ENCODE results near the gene KY. TPM values are rescaled to one million over a fixed set of nuclear protein-coding genes. Genes with fewer than 3 reads are reported as not detected.

KY gene
- total RNA-seq, 2 donors from 2014 or later, result 0.32 to 0.44 TPM

DNA sequence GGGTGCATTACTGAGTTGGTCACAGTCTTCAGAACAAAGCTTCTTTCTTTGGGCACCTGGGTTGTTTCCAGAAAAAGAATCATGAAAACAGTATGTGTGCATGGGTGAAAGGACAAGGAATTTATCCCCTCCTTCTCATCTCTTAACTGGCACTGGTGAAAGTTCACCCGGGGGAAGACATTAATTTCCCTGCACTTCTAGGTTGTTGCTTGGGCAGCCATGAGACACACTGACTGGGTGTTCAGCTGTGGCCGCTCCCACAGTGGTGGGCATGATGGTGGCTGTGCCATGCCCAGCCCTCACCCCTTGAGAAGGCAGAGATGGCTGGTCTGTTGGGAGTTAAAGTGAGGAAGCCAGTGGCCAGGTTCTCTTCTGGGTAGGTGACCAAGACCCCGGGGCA, 16.6 kb upstream of the KY start:
- intact Hi-C loops (cut with DNase I), result no loop called here
- Histone ChIP-seq H3K9me3 (no peaks in the 10 kb centered on the region), H3K36me3 (no peaks in the 10 kb centered on the region), H3K4me1 (no peaks in the 10 kb centered on the region), H3K4me3 (no peak overlapping the region), H3K27me3 (no peaks in the 10 kb centered on the region), H3K27ac (no peak overlapping the region), H3K9ac (ENCODE audit: low read depth in 2 of 2, low read length in 2 of 2) (no peak overlapping the region)
- no peak for DNase-seq
- TF ChIP-seq, protein P1, sequence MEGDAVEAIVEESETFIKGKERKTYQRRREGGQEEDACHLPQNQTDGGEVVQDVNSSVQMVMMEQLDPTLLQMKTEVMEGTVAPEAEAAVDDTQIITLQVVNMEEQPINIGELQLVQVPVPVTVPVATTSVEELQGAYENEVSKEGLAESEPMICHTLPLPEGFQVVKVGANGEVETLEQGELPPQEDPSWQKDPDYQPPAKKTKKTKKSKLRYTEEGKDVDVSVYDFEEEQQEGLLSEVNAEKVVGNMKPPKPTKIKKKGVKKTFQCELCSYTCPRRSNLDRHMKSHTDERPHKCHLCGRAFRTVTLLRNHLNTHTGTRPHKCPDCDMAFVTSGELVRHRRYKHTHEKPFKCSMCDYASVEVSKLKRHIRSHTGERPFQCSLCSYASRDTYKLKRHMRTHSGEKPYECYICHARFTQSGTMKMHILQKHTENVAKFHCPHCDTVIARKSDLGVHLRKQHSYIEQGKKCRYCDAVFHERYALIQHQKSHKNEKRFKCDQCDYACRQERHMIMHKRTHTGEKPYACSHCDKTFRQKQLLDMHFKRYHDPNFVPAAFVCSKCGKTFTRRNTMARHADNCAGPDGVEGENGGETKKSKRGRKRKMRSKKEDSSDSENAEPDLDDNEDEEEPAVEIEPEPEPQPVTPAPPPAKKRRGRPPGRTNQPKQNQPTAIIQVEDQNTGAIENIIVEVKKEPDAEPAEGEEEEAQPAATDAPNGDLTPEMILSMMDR (IDR thresholded peaks at IDR 0.05), result no peak

DNA sequence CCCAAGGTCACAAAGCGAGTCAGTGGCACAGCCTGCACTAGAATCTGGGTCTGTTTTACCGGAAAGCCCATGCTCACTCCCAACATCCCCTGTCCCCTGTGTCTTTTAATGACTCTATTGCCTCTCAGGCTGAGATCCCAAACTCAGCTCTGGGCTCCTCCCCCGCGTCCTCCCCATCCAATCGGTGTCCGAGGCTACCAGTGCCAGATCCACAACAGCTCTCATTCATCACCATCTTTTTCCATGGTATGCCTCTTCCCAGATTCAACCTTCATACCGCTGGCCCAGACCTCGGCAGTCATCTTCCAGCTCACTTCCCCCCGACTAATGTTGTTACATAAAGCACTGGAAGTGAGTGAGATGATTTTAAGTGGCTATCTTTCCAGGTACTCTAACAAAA, 16.1 kb upstream of the KY start:
- H3K27me3 ChIP-seq, result no peaks in the 10 kb centered on the region
- intact Hi-C loops (cut with DNase I), result no loop called here
- H3K36me3 ChIP-seq, result no peaks in the 10 kb centered on the region
- DNase-seq, result no peak
- H3K4me3 ChIP-seq, result no peak overlapping the region
- no peaks in the 10 kb centered on the region for H3K9me3 ChIP-seq
- TF ChIP-seq, protein P1 (IDR thresholded peaks at IDR 0.05), result no peak
- no peaks in the 10 kb centered on the region for H3K4me1 ChIP-seq
- H3K27ac ChIP-seq, result no peak overlapping the region
- no peak overlapping the region for H3K9ac ChIP-seq (ENCODE audit: low read depth in 2 of 2, low read length in 2 of 2)

DNA sequence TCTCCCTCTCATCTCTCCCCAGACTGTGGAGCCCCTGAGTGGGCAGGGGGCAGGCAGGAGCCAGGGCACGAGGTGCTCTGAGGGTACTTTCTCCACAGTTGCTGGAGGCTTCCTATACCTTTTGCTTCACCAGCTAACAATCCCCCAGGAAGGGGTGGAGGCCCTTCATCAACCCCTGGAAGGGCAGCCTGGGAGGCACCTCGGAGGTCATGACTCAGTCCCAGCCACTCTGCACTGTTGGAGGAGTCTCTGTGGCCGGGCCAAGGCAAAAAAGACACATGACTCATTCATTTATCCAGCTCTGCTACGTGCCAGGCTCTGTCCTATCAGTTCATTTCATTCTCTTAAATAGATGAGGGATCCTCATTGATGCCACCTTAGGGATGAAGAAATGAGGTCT, 15.6 kb upstream of the KY start:
- TF ChIP-seq, protein P1 (IDR thresholded peaks at IDR 0.05), result no peak
- no peaks in the 10 kb centered on the region for H3K9me3 ChIP-seq
- H3K27ac ChIP-seq, result no peak overlapping the region
- DNase-seq, result no peak
- no peak overlapping the region for H3K9ac ChIP-seq (ENCODE audit: low read depth in 2 of 2, low read length in 2 of 2)
- H3K4me1 ChIP-seq, result no peaks in the 10 kb centered on the region
- H3K4me3 ChIP-seq, result no peak overlapping the region
- intact Hi-C loops (cut with DNase I), result no loop called here
- H3K36me3 ChIP-seq, result no peaks in the 10 kb centered on the region
- no peaks in the 10 kb centered on the region for H3K27me3 ChIP-seq

- Histone ChIP-seq H3K4me3 (no peak overlapping the region), H3K27ac (no peak overlapping the region), H3K4me1 (no peaks in the 10 kb centered on the region), H3K36me3 (no peaks in the 10 kb centered on the region), H3K9ac (ENCODE audit: low read depth in 2 of 2, low read length in 2 of 2) (no peak overlapping the region), H3K27me3 (no peaks in the 10 kb centered on the region), H3K9me3 (no peaks in the 10 kb centered on the region)
- no peak for DNase-seq
- intact Hi-C loops (cut with DNase I), result no loop called here
- TF ChIP-seq, protein P1 (IDR thresholded peaks at IDR 0.05), result no peak
These were observed 15.2 kb upstream of the KY start for GRCh38 chr3:134666052-134666451.

- H3K36me3 ChIP-seq, result no peaks in the 10 kb centered on the region
- intact Hi-C loops (cut with DNase I), result no loop called here
- H3K27ac ChIP-seq, result no peak overlapping the region
- H3K9ac ChIP-seq (ENCODE audit: low read depth in 2 of 2, low read length in 2 of 2), result no peak overlapping the region
- no peaks in the 10 kb centered on the region for H3K4me1 ChIP-seq
- TF ChIP-seq, protein P1 (IDR thresholded peaks at IDR 0.05), result no peak
- no peak overlapping the region for H3K4me3 ChIP-seq
- H3K9me3 ChIP-seq, result no peaks in the 10 kb centered on the region
- H3K27me3 ChIP-seq, result no peaks in the 10 kb centered on the region
- DNase-seq, result no peak
These were observed 14.4 kb upstream of the KY start for GRCh38 chr3:134665243-134665642.
